Activated CD4-positive, alpha-beta T cell treated with anti-CD3 and anti-CD28 coated beads for 1 hour (primary cell): Measurements from ENCODE around the gene POU4F2.

Experiments
- DNase-seq: peaks from one replicate; pipeline ENCODE4 v3.0.0-alpha.2; 2020

The POU4F2 gene

GRCh38 chr4:146638786-146639505, at the start of gene POU4F2:
Gene POU4F2, plus strand, starts transcription at chr4:146638893. Its CDS starts 248 bp downstream, at chr4:146639141.
- no peak for DNase-seq

GRCh38 chr4:146590801-146591200, 47.9 kb upstream of the POU4F2 start:
- no peak for DNase-seq

GRCh38 chr4:146592019-146592418, 46.7 kb upstream of the POU4F2 start:
- no peak for DNase-seq

- DNase-seq: no peak
These were observed 5.8 kb upstream of the POU4F2 start for GRCh38 chr4:146632770-146633470.

- no peak for DNase-seq
These were observed 5.3 kb upstream of the POU4F2 start for GRCh38 chr4:146633471-146633800.

GRCh38 chr4:146634825-146635224, 3.9 kb upstream of the POU4F2 start:
- no peak for DNase-seq

- DNase-seq: no peak
These were observed 916 bp upstream of the POU4F2 start for GRCh38 chr4:146637621-146638332.

- no peak for DNase-seq
These were observed 334 bp upstream of the POU4F2 start for GRCh38 chr4:146638333-146638785.

GRCh38 chr4:146639506-146639932, 826 bp downstream of the POU4F2 start:
- no peak for DNase-seq

GRCh38 chr4:146640021-146640464, 1.4 kb downstream of the POU4F2 start:
- no peak for DNase-seq

- no peak for DNase-seq
These were observed 1.9 kb downstream of the POU4F2 start for GRCh38 chr4:146640465-146641061.

- DNase-seq: no peak
These were observed 3.1 kb downstream of the POU4F2 start for GRCh38 chr4:146641762-146642161.

GRCh38 chr4:146643812-146644401, 5.2 kb downstream of the POU4F2 start:
- no peak for DNase-seq

GRCh38 chr4:146645921-146646320, 7.2 kb downstream of the POU4F2 start:
- no peak for DNase-seq

GRCh38 chr4:146646593-146647325, 8.1 kb downstream of the POU4F2 start:
- no peak for DNase-seq

- no peak for DNase-seq
These were observed 9.1 kb downstream of the POU4F2 start for GRCh38 chr4:146647615-146648460.

- DNase-seq: no peak
These were observed 9.7 kb downstream of the POU4F2 start for GRCh38 chr4:146648461-146648783.

- no peak for DNase-seq
These were observed 10.5 kb downstream of the POU4F2 start for GRCh38 chr4:146649232-146649631.

GRCh38 chr4:146650034-146650433, 11.3 kb downstream of the POU4F2 start:
- DNase-seq: no peak

- DNase-seq: no peak
These were observed 16.2 kb downstream of the POU4F2 start for GRCh38 chr4:146654687-146655520.

- DNase-seq: no peak
These were observed 16.8 kb downstream of the POU4F2 start for GRCh38 chr4:146655521-146655856.
